Right cardiac atrium (tissue), 5 donors: ENCODE results near the gene PTGR1. TPM values are rescaled to one million over a fixed set of nuclear protein-coding genes. Genes with fewer than 3 reads are reported as not detected.
"Not testable (repeated sequence)": the region's sequence is repeated elsewhere in the genome, so short reads cannot be mapped to it uniquely, and the experiment has no call there.

Experiments used
- ATAC-seq, 2 donors: fragments of 200-7000 bp; cut with Tn5 transposase; one replicate each; pipeline versions ENCODE4 v1.8.0 to v1.9.1; 2020; ENCODE audit warnings: moderate library complexity in 2 of 2, mild to moderate bottlenecking in 1 of 2
- DNase-seq, 3 donors: peaks; one replicate each; pipeline ENCODE4 v3.0.0-alpha.2; 2020
- H3K27ac ChIP-seq: one replicate; pipeline ENCODE4 v1.5.1; 2013; ENCODE audit warnings: mild to moderate bottlenecking, low read length, control low read depth, moderate library complexity
- H3K27me3 ChIP-seq: one replicate; pipeline ENCODE4 v1.6.1; 2013; ENCODE audit not compliant: control insufficient read depth, insufficient read depth
- H3K4me1 ChIP-seq: one replicate; pipeline ENCODE4 v1.6.1; 2013; ENCODE audit warnings: low read length; ENCODE audit not compliant: control insufficient read depth, insufficient read depth
- H3K4me3 ChIP-seq: one replicate; pipeline ENCODE4 v1.5.1; 2013; ENCODE audit warnings: low read length, control low read depth
- H3K9me3 ChIP-seq: one replicate; pipeline ENCODE4 v1.6.1; 2013; ENCODE audit warnings: low read length; ENCODE audit not compliant: control insufficient read depth
- WGBS: extraction: QIAGEN DNeasy Blood & Tissue Kit; methylation state at CpG from one replicate; pipeline ENCODE4 v1.1.7; 2013; 5-methylcytosine and 5-hydroxymethylcytosine counted together
- intact Hi-C, 4 donors: fragments of 100-400 bp; cut with DNase I; formaldehyde crosslinking; loops; one replicate each; pipeline versions ENCODE4 v1.11.0 to v1.14.0; 2022 to 2023
- polyA plus RNA-seq: library from polyadenylated mRNA; stranded (reverse); fragments of 200-250 nt; gene quantifications from one replicate; pipeline ENCODE4 v1.2.3, GENCODE V29; 2013
- total RNA-seq, 4 donors: library from RNA; stranded (reverse); fragmentation: NEBNext Ultra II Directional; extraction: Animal tissue kit (Norgen Biotek cat#: 25700); gene quantifications; one replicate each; pipeline ENCODE4 v1.2.1, GENCODE V29; 2021
- donor health status: healthy with polysubstance abuse.
- donor health status: DM: no; HTN: yes; CAD: no.
- donor health status: DM: no; HTN: no; CAD: no.
- donor health status: DM: no; HTN: yes; CAD: no; lungs with severe emphysema.
- donor health status: DM: yes; HTN: yes; CAD: no.

Gene PTGR1
- total and polyA plus RNA-seq, 5 donors, result 22.4 to 52.0 (median 31.5) TPM

DNA sequence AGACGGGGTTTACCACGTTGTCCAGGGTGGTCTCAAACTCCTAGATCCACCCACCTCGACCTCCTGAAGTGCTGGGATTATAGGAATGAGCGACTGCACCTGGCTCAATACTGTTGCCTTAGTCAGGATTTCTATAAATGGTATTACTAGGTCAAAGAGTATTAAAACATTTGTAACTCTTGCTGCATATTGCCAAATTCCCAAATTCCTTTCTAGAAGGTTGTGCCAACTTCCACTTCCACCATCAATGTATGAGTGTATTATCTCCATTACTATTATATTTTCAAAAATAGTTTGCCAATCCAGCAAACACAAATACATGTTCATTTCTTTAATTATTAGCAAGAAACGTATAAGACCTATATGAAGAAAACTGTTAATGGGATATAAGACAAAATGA is 10.6 kb downstream of the PTGR1 start:
- ATAC-seq (no peak), DNase-seq (no peak)
- Histone ChIP-seq H3K4me1 (no peaks in the 10 kb centered on the region), H3K9me3 (no peaks in the 10 kb centered on the region), H3K4me3 (no peak overlapping the region), H3K27ac (no peak overlapping the region), H3K27me3 (no peaks in the 10 kb centered on the region)
- intact Hi-C loops, result no loop called here
- WGBS, result 85% methylated on average over 5 of the region's 5 CpGs

DNA sequence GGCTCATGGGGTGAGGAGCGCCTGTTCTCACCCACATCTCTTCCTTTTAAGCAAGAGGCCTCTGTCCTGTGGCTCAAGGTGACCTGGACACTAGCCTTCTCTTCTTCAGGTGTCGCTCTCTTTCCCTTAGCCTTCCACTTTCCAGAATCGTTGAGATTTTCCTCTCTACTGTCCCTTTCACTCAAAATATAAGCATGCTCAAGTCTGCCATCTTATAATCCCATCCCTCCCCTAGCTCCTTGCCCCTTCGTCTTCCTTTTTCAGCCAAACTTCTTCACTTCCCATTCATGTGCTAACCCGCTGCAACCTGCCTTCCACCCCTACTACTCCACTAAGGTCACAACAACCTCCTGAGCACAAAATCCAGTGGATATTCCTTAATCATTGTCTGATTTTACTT is 13.1 kb downstream of the PTGR1 start:
- Histone ChIP-seq H3K27me3 (no peaks in the 10 kb centered on the region), H3K27ac (no peak overlapping the region), H3K4me3 (no peak overlapping the region), H3K9me3 (no peaks in the 10 kb centered on the region), H3K4me1 (no peaks in the 10 kb centered on the region)
- 97% methylated on average over 5 of the region's 5 CpGs for whole genome bisulfite sequencing
- ATAC-seq, result no peak
- DNase-seq, result no peak
- intact Hi-C loops, result no loop called here

DNA sequence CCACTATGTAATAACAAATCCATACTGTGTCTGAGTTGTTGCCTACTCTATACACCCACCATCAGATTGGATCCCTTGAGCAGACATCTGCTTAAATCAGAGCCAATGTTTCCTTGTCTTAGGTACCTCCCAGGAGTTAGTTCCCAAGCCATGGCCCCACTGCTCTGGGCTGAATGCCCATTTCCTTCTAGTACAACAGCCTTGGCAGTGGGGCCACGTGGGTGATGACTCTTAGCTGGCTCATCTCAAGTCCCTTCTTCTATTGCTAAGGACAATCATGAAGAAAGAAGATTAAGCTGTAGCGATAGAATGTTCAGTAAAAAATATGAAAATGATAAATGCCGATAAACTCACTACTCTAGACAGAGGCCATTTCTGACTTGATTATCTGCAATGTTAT is 16.6 kb downstream of the PTGR1 start:
- no peaks in the 10 kb centered on the region for H3K4me1 ChIP-seq
- no peaks in the 10 kb centered on the region for H3K9me3 ChIP-seq
- WGBS, result 79% methylated on average over 3 of the region's 3 CpGs
- no peaks in the 10 kb centered on the region for H3K27me3 ChIP-seq
- H3K27ac ChIP-seq, result no peak overlapping the region
- no peak for ATAC-seq
- intact Hi-C loops, result no loop called here
- no peak overlapping the region for H3K4me3 ChIP-seq
- DNase-seq, result no peak

GRCh38 chr9:111572950-111573604 is 26.4 kb downstream of the PTGR1 start:
- DNase-seq, result no peak
- 53% methylated on average over 4 of the region's 4 CpGs for WGBS
- intact Hi-C loops, result no loop called here

DNA sequence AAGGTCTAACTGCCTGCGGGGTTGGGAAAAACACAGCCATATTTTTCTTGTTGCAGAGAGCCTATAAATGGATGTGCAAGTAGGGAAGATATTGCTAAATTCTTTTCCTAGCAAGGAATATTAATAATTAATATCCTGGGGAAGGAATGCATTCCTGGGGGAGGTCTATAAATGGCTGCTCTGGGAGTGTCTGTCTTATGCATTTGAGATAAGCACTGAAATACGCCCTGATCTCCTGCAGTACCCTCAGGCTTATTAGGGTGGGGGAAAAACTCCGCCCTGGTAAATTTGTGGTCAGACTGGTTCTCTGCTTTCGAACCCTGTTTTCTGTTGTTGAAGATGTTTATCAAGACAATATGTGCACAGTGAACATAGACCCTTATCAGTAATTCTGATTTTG is 31.3 kb downstream of the PTGR1 start:
- ATAC-seq, H3K27ac ChIP-seq, H3K27me3 ChIP-seq, H3K9me3 ChIP-seq, intact Hi-C loops, H3K4me1 ChIP-seq, DNase-seq, H3K4me3 ChIP-seq: not testable (repeated sequence)
- 96% methylated on average over 4 of the region's 4 CpGs for WGBS

More at GRCh38 chr9:111572950-111573604, 26.4 kb downstream of the PTGR1 start:
- Histone ChIP-seq H3K4me1 (no peaks in the 10 kb centered on the region), H3K4me3 (no peak overlapping the region), H3K27ac (no peak overlapping the region), H3K9me3 (no peaks in the 10 kb centered on the region), H3K27me3 (no peaks in the 10 kb centered on the region)
- peak in 1 of 2 donors; percentile 67 for ATAC-seq

GRCh38 chr9:111566234-111566633 is 33.2 kb downstream of the PTGR1 start:
- intact Hi-C loops, result no loop called here
- H3K27ac ChIP-seq, result no peak overlapping the region
- ATAC-seq (peak; percentile 65 to 71), DNase-seq (peak; percentile 47 to 64 (median 61))
- 12% methylated on average over 1 of the region's 1 CpG for WGBS
- H3K4me1 ChIP-seq, result no peaks in the 10 kb centered on the region
- H3K4me3 ChIP-seq, result no peak overlapping the region
- no peaks in the 10 kb centered on the region for H3K27me3 ChIP-seq
- no peaks in the 10 kb centered on the region for H3K9me3 ChIP-seq

DNA sequence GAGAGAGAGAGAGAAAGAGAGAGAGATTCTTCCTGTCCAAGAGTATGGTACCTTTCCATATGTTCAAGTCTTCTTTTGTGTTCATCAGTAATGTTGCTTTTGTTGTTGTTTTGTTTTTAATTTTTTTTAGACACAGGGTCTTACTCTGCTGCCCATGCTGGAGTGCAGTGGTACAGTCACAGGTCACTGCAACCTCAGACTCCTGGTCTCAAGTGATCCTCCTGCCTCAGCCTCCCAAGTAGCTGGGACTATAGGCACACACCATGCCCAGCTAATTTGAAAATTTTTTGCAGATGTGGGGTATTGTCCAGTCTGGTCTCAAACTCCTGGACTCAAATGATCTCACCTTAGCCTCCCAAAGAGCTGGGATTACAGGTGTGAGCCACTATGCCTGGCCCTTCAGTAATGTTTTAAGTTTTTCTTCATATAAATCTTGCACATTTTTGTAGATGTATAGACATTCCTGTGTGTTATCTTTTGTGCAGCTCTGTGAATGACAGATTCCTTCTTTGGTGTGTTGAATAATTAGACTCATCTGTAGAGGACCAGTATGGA is 38.2 kb downstream of the PTGR1 start:
- Histone ChIP-seq H3K9me3 (no peaks in the 10 kb centered on the region), H3K4me1 (no peaks in the 10 kb centered on the region), H3K4me3 (no peak overlapping the region), H3K27ac (no peak overlapping the region), H3K27me3 (no peaks in the 10 kb centered on the region)
- ATAC-seq (no peak), DNase-seq (no peak)
- intact Hi-C loops, result no loop called here

- ATAC-seq, result peak in 1 of 2 donors; percentile 31
- 91% methylated on average over 7 of the region's 7 CpGs for WGBS
- no peak overlapping the region for H3K27ac ChIP-seq
- no peak overlapping the region for H3K4me3 ChIP-seq
- H3K4me1 ChIP-seq, result no peaks in the 10 kb centered on the region
- intact Hi-C loops, result no loop called here
- H3K9me3 ChIP-seq, result no peaks in the 10 kb centered on the region
- no peak for DNase-seq
- H3K27me3 ChIP-seq, result no peaks in the 10 kb centered on the region
Observed at GRCh38 chr9:111559000-111559610, 40.3 kb downstream of the PTGR1 start.

DNA sequence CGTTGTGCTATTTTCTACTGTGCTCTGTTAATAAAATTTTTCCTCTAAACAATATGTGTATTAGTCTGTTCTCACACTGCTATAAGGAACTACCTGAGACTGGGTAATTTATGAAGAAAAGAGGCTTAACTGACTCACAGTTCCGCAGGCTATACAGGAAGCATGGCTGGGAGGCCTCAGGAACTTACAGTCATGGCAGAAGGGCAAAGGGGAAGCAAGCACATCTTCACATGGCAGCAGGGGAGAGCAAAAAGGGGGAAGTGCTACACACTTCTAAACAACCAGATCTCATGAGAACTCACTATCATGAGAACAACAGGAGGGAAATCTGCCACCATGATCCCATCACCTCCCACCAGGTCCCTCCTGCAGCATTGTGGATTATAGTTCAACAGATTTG is 44.0 kb downstream of the PTGR1 start:
- ATAC-seq, DNase-seq, H3K4me1 ChIP-seq, intact Hi-C loops, H3K27ac ChIP-seq, H3K27me3 ChIP-seq, H3K9me3 ChIP-seq, H3K4me3 ChIP-seq: not testable (repeated sequence)
- WGBS, result 95% methylated on average over 2 of the region's 2 CpGs

GRCh38 chr9:111548623-111549022 is 50.8 kb downstream of the PTGR1 start:
- ATAC-seq (no peak), DNase-seq (no peak)
- Histone ChIP-seq H3K4me1 (no peaks in the 10 kb centered on the region), H3K9me3 (peaks cover 10% of the 10 kb centered on the region), H3K27ac (no peak overlapping the region), H3K4me3 (no peak overlapping the region), H3K27me3 (no peaks in the 10 kb centered on the region)
- intact Hi-C loops, result no loop called here
- WGBS, result 98% methylated on average over 2 of the region's 2 CpGs

- H3K27me3 ChIP-seq, result no peaks in the 10 kb centered on the region
- intact Hi-C loops, result no loop called here
- H3K4me1 ChIP-seq, result no peaks in the 10 kb centered on the region
- no peak overlapping the region for H3K27ac ChIP-seq
- H3K4me3 ChIP-seq, result no peak overlapping the region
- H3K9me3 ChIP-seq, result peaks cover 10% of the 10 kb centered on the region
- no peak for ATAC-seq
- 96% methylated on average over 11 of the region's 11 CpGs for WGBS
- DNase-seq, result no peak
Observed at GRCh38 chr9:111542497-111543254, 56.8 kb downstream of the PTGR1 start.
